ENCODE results near the gene COA3.

GRCh38 chr17:42833767-42834422, 35.4 kb upstream of the COA3 start:
- no peak for TF ChIP-seq CTCF (IDR thresholded peaks at IDR 0.05; ENCODE audit: insufficient read depth, low read length)
- no peak for TF ChIP-seq GABPA (IDR thresholded peaks at IDR 0.05; ENCODE audit: low read depth)
